ENCODE data around the gene YES1. TPM values are rescaled to one million over a fixed set of nuclear protein-coding genes. Genes with fewer than 3 reads are reported as not detected.

YES1 gene
- total and polyA plus RNA-seq, 2 donors (not counting 3 experiments of a cell fraction or from before 2014, with no cell fraction given), result 16.5 to 92.3 TPM

DNA sequence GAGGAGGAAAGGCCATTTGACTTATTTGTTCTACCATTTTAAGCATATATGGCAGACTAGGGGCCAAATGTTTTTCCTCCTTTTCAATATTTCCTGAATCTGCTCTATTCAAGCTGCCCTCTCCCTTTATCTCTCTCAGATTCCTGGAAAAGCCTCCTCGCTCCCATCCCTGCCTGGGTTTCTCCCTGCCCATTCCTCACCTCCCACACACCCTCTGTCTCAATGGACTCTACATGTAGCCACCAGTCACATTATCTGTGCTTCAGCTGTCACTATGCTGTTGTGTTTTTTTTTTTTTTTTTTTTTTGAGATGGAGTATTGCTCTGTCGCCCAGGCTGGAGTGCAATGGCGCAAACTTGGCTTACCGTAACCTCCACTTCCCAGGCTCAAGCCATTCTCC, 131.7 kb downstream of the YES1 start:
- H3K27ac ChIP-seq (ENCODE audit: insufficient read depth, low read depth, low read length), result no peak overlapping the region
- dilution Hi-C loops (cut with MboI; ENCODE audit: extremely low pct_ligation_motif_present, low sequenced_read_pairs), result no loop called here
- TF ChIP-seq MAX (IDR thresholded peaks at IDR 0.05; ENCODE audit: insufficient read depth, insufficient read length), result no peak
- TF ChIP-seq CTCF (IDR thresholded peaks at IDR 0.05; ENCODE audit: extremely low read depth in 1 of 2, insufficient read depth in 1 of 2, low read depth in 1 of 2, low read length in 2 of 2), result no peak
- TF ChIP-seq GATA2 (IDR thresholded peaks at IDR 0.05; ENCODE audit: insufficient read depth, insufficient read length, low read depth, low read length), result no peak
- no peak for TF ChIP-seq POLR2A (IDR thresholded peaks at IDR 0.05; ENCODE audit: low read depth, low read length)
- TF ChIP-seq POLR2AphosphoS5 (IDR thresholded peaks at IDR 0.05; ENCODE audit: insufficient read depth, low read depth, low read length), result no peak
- no peak for TF ChIP-seq FOS (IDR thresholded peaks at IDR 0.05; ENCODE audit: borderline replicate concordance, insufficient read depth, low read length)
- no peak for TF ChIP-seq EZH2 (IDR thresholded peaks at IDR 0.05; ENCODE audit: borderline replicate concordance, low read depth, low read length, severe bottlenecking)
- TF ChIP-seq MYC (IDR thresholded peaks at IDR 0.05; ENCODE audit: low read depth, low read length), result no peak
- TF ChIP-seq JUN (IDR thresholded peaks at IDR 0.05; ENCODE audit: borderline replicate concordance, insufficient read depth, insufficient read length, low read depth), result no peak
- POLR2A ChIA-PET, result interaction anchor here (0.7 kb wide), 1 partner anchor 8 kb away, joined by 5 read pairs; no protein-coding TSS in a partner anchor
- H4K20me1 ChIP-seq (replicated peaks; ENCODE audit: control insufficient read depth, extremely low read depth, insufficient read depth, low read length), result no peaks in the 10 kb centered on the region
- H2AFZ ChIP-seq (ENCODE audit: low read depth, low read length), result no peak overlapping the region
- CTCF ChIA-PET, result interaction anchor here (1.3 to 1.5 kb wide), 2 partner anchors 12 to 56 kb away, joined by 3 to 4 read pairs; no protein-coding TSS in a partner anchor
- BruUV-seq (replicated peaks), result no TSS peak
- intact Hi-C loops (cut with micrococcal nuclease), result no loop called here
- DNase-seq (ENCODE audit: low read depth, low spot score) (no peak), FAIRE-seq (no peak)
- H3K4me1 ChIP-seq (ENCODE audit: control insufficient read depth, extremely low read depth, insufficient read depth, low read length), result no peaks in the 10 kb centered on the region
- H3K9ac ChIP-seq (replicated peaks; ENCODE audit: extremely low read depth, insufficient read depth, low read length), result no peak overlapping the region
- no peaks in the 10 kb centered on the region for H3K9me3 ChIP-seq (replicated peaks; ENCODE audit: control insufficient read depth, insufficient read depth, low read length)
- H3K27me3 ChIP-seq (ENCODE audit: control insufficient read depth in 2 of 2, insufficient read depth in 2 of 2, low read length in 2 of 2), result no peaks in the 10 kb centered on the region
- no peak overlapping the region for H3K4me3 ChIP-seq (replicated peaks in 1 of 3; ENCODE audit: insufficient read depth in 1 of 3, low read depth in 1 of 3, low read length in 3 of 3)
- H3K9me1 ChIP-seq (replicated peaks; ENCODE audit: control insufficient read depth, extremely low read depth, insufficient read depth, low read length), result no peaks in the 10 kb centered on the region
- H3K36me3 ChIP-seq (ENCODE audit: control insufficient read depth in 2 of 2, extremely low read depth in 1 of 2, insufficient read depth in 2 of 2, low read length in 2 of 2), result peaks cover 3 to 4% of the 10 kb centered on the region in 2 experiments
- H3K4me2 ChIP-seq (ENCODE audit: insufficient read depth, low read length), result no peak overlapping the region
- no peaks in the 10 kb centered on the region for H3K79me2 ChIP-seq (ENCODE audit: control insufficient read depth, insufficient read depth, low read length)

Measured in endothelial cell of umbilical vein (primary cell).